Stimulated activated CD8-positive, alpha-beta memory T cell treated with anti-CD3 and anti-CD28 coated beads, Interleukin-4, amount 100 ng/mL, for 1 hour (primary cell): ENCODE data around the gene SORCS2.
"Not testable (repeated sequence)": the region's sequence is repeated elsewhere in the genome, so short reads cannot be mapped to it uniquely, and the experiment has no call there.

Source experiments
- DNase-seq, 2 donors: peaks; one replicate each; pipeline ENCODE4 v3.0.0-alpha.2; 2020; ENCODE audit warnings: low read depth in 2 of 2, low spot score in 1 of 2

SORCS2 gene

GRCh38 chr4:7569810-7570783 lies 377.8 kb downstream of the SORCS2 start:
- DNase-seq, result no peak

GRCh38 chr4:7571001-7571400 lies 378.7 kb downstream of the SORCS2 start:
- DNase-seq, result no peak

DNA sequence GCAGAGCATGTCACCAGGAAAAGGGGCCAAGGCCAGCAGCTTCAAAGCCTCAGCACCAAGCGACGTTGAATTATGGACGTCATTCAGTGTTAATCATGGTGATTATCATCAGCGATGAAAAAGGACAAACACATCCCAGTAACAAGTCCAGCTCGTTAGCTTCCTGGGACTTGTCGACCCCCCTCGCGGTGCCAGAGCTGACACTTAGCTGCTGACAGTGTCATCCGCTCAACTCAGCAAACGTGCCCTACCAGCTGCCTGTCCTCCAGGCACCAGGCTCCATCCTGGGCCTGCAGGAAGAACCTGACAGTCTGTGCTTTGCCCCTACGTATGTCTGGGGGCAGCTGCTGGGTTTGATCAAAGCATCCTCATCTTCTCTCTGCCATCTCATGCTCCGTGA lies 379.4 kb downstream of the SORCS2 start:
- DNase-seq, result no peak

- no peak for DNase-seq
Observed at GRCh38 chr4:7572894-7573293, 380.6 kb downstream of the SORCS2 start.

- no peak for DNase-seq
Observed at GRCh38 chr4:7573576-7574091, 381.3 kb downstream of the SORCS2 start.

DNA sequence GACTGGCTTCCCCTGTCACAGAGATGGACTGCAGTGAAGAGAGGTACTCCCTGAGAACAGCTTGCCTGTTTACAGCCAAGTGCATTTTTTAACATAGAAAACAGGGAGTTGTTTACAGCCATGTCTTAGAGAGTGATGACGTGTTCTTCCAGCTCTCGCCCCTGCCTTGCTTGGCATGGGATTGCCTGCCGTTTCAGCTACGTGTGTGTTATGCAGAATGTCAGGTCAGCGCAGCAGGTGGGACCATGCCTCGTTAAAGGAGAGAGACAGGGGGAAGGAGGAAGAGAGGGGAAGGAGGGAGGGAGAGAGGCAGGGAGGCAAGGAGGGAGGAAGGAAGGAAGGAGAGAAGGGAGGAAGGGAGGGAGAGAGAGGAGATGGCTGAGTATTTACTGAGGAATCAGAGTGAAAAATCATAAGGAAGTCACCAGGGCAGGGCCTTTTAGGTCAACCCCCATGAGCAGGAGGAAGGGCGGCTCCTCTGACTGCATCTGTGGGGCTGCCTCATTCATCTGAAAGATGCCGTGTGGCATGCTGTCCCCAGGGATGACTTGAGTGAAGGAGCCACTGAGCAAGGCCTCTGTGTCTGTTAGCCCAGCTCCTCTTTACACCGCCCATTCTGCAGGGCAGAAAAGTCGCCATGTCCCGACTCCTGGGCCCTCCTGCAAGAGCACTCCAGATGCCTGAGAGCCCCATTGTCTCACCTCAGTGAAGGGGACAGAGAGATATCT lies 382.1 kb downstream of the SORCS2 start:
- no peak for DNase-seq

GRCh38 chr4:7575426-7575825 lies 383.1 kb downstream of the SORCS2 start:
- DNase-seq, result no peak

DNA sequence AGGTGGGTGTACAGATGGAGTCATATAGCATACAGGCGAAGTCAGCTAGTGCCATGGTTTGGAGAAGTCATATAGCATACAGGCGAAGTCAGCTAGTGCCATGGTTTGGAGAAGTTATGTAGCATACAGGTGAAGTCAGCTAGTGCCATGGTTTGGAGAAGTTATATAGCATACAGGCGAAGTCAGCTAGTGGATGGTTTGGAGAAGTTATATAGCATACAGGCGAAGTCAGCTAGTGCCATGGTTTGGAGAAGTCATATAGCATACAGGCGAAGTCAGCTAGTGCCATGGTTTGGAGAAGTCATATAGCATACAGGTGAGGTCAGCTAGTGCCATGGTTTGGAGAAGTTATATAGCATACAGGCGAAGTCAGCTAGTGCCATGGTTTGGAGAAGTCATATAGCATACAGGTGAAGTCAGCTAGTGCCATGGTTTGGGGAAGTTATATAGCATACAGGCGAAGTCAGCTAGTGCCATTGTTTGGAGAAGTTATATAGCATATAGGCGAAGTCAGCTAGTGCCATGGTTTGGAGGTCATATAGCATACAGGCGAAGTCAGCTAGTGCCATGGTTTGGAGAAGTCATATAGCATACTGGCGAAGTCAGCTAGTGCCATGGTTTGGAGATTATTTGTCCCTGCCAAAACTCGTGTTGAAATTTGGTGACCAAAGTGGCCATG lies 385.2 kb downstream of the SORCS2 start:
- not testable (repeated sequence) for DNase-seq

GRCh38 chr4:7581477-7581876 lies 389.1 kb downstream of the SORCS2 start:
- DNase-seq, result no peak

GRCh38 chr4:7582313-7583097 lies 390.2 kb downstream of the SORCS2 start:
- DNase-seq, result no peak

DNA sequence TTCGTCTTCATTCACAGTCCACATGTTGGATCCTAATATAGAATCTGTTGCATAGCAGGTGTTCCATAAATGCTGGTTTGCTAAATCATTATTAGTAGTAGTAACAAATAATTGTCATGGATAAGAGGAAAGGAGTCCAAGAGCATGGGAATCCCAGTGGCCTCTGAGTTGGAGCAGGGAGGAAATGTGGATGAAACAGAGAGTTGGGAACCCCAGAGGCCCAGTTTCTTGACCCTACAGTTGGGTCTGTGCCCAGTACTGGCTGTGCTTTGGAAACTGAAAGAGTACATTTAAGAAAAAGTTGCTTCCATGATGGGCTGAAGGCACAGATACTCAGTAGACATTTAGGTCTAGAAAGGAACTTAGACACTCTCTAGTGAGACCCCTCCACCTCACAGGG lies 391.8 kb downstream of the SORCS2 start:
- no peak for DNase-seq

DNA sequence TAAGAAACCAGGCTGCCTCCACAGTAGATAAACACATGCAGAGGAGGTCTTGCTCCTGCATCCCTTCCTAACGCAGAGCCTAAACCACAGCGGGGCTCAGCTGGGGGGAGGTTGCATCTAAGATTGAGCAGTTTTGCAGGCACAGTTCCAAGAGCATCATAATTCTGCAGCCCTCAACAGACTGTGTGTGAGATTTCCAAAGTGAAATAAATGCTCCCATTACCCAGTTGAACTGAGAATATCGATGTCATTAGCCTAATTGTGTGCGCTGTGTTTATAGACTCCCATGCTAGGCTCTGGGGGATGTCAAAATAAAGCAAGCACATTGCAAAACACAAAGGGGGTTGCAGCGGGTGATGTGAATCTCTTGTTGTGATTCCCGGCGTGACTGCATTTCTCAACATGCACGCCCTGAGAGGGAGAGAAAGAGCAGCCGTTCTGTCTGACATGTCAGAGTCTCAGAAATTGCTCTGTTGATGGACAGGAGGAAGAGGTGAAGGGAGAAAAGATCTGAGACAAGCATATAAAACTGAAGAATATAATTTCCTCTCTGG lies 392.3 kb downstream of the SORCS2 start:
- DNase-seq, result no peak

GRCh38 chr4:7585768-7586167 lies 393.4 kb downstream of the SORCS2 start:
- DNase-seq, result no peak

DNA sequence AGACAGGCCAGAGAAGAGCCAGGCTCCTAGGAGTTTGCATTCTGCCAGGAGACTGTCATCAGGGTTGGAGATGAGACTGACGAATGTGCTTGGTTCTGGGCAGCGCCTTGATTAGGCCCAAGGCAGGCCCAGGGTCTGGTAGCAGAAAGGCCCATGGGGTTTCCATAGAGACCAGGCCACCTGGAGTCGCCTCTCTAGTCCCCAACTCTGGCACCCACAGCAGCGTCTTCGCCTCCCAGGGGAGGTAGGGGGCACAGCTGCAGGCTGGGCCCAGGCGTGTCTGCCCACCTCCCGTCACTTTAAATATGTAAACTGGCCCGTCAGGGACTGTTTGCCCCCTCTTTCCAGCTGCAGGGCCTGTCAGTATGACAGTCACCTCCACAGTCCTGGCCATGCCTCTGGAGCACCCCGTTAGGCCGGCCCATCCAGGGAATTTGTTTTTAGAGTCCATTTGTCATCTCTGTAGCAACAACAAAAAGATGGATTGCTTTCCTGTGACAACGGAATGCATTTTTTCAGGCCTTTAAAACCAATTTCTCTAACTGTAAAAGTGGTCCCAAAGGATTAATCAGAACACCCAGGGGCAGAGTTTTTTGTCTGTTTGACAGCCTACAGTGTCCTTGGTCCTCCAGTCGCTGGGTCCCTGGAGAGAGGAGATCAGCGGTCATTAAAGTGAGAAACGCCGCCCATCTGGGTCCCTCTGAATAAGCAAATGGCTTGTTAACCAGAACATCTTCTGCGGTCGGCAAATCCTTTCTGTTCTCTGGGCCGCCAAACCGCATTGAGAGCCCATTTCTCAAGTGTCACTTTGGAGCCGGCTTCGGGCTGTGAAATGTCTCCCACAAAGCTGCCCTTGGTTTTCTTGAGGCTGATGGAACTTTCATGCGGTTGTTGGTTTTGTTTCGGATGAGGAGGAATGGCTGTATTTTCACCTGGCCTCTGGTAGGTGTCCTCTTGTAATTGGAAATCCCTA lies 395.4 kb downstream of the SORCS2 start:
- no peak for DNase-seq

DNA sequence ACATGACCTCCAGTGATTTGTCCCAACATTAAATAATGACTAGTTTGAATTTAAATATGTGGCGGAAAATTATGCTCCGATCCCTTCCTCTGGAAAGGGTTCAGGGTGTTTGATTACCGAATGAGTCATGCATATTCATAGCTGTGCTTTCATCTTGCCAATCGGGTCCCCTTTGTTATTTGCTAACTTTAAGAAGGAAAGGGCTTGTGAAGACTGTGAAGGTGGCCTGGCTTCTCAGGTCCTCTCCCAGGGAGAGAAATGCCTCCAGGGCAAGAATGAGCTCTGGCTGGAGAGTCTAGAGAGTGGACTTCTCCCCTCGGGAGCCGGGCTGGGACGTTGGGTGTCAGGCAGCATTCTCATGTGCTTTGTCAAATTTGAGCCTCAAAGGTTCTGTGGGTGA lies 397.9 kb downstream of the SORCS2 start:
- DNase-seq, result no peak

DNA sequence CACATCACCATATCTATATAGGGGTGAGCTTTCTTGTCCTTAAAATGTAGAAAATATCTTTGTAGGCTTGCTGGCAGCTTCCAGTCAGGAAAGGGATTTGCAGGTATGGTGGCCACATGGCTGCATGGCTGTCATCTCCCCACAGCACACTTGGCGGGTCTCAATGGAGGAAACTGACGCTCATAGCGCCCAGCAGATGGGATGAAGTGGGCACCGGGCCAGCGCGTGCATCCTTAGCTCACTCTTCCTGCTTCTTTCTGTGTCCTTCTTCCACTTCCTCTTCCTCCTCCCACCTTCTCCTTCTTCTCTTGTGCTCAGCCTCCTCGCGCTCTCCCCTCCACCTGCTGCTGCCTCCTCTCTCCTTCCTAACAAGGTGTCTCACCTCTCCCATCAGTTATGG lies 398.6 kb downstream of the SORCS2 start:
- no peak for DNase-seq

GRCh38 chr4:7591409-7592053 lies 399.2 kb downstream of the SORCS2 start:
- DNase-seq, result no peak

- no peak for DNase-seq
Observed at GRCh38 chr4:7593646-7594412, 401.5 kb downstream of the SORCS2 start.
